GM21737 (cell line): ENCODE measurements around the gene VPS37C.
"Not testable (repeated sequence)": the region's sequence is repeated elsewhere in the genome, so short reads cannot be mapped to it uniquely, and the experiment has no call there.

Source experiments
- ATAC-seq: cut with Tn5 transposase; IDR thresholded peaks from one replicate; pipeline ENCODE4 v1.9.1; 2021; ENCODE audit warnings: mild to moderate bottlenecking, moderate library complexity; ENCODE audit not compliant: unreplicated experiment

VPS37C gene

GRCh38 chr11:61176446-61176845 lies 15.2 kb upstream of the VPS37C start:
- no peak for ATAC-seq

DNA sequence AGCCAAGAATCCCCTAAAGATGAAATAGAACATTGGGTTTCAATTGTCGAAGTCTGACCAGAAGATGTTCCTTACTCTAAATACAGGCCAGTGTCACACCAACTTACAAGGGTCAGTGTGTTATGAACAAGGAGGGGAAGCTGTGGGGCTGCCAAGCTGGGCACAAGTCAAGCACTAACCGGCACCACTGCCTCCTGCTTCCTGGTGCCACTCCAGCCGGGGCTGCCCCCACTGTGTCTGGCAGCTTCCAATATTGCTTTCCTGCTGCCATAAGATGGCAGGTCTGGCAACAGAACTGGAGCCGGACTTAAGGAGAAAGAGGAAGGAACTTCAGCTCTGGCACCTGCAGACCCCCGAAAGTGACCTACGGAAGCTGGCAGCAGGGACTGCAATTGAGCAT lies 13.7 kb upstream of the VPS37C start:
- no peak for ATAC-seq

- no peak for ATAC-seq
Observed at GRCh38 chr11:61174273-61174672, 13.0 kb upstream of the VPS37C start.

DNA sequence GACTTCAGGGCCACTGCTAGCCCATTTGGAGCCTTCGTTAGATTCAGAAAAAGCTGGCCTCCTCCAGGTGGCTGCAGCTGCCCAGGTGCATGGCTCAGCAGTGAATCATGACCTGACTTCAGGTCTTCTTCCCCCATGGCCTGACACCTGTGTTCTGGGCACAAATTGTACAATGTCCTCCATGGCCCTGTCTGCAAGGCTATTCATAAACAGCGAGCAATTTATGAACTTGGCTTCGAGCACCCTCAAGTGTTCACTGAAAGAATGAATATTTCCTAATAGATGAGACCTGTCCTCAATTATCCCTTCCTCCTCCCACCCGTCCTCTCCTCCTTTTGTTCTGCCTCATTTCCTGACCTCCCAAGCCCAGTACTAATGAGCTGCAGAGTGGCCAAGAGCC lies 12.2 kb upstream of the VPS37C start:
- ATAC-seq: no peak

DNA sequence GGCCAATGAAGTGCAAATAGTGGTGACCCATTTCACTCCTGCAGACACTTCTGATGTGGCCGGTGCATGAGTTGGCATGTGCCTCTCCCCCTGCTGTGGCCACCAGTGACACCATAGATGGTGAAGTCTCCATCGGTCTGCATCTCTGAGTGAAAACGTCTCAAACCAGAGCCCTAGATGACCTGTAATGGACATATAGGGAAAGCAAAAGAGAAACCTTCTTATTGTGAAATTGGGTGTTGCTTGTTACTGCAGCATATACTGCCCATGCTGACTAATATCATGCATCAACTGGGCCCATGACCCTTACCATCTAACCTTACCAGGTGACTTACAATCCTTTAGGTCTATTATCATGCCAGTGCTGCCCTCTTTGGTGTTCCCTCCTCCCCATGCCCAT lies 11.7 kb upstream of the VPS37C start:
- no peak for ATAC-seq

- no peak for ATAC-seq
Observed at GRCh38 chr11:61172356-61172755, 11.1 kb upstream of the VPS37C start.

- no peak for ATAC-seq
Observed at GRCh38 chr11:61171907-61172306, 10.7 kb upstream of the VPS37C start.

DNA sequence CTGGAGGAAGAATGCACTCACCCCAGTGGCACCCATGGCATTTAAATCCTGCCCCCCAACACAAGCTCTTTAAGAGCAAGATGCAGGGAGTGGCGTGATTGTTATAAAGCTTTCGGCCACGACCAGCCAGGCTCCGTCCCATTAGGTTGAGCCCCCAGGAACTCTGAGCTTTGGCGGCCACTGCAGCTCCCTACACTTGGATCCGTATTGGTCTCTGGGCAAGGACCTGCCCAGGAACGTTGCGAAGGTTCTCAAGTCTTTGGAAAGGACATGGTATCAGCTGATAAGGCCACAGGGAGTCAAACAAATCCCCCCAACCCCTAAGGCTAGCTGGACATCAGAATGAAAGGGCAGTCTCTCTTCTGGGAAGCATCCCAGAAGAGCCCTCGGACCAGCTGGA lies 9.3 kb upstream of the VPS37C start:
- ATAC-seq: no peak

GRCh38 chr11:61168800-61169199 lies 7.6 kb upstream of the VPS37C start:
- no peak for ATAC-seq

GRCh38 chr11:61168042-61168688 lies 6.9 kb upstream of the VPS37C start:
- ATAC-seq: no peak

GRCh38 chr11:61166331-61166730 lies 5.1 kb upstream of the VPS37C start:
- not testable (repeated sequence) for ATAC-seq

DNA sequence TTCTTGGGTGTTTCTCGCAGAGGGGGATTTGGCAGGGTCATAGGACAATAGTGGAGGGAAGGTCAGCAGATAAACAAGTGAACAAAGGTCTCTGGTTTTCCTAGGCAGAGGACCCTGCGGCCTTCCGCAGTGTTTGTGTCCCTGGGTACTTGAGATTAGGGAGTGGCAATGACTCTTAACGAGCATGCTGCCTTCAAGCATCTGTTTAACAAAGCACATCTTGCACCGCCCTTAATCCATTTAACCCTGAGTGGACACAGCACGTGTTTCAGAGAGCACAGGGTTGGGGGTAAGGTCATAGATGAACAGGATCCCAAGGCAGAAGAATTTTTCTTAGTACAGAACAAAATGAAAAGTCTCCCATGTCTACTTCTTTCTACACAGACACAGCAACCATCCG lies 4.6 kb upstream of the VPS37C start:
- not testable (repeated sequence) for ATAC-seq

DNA sequence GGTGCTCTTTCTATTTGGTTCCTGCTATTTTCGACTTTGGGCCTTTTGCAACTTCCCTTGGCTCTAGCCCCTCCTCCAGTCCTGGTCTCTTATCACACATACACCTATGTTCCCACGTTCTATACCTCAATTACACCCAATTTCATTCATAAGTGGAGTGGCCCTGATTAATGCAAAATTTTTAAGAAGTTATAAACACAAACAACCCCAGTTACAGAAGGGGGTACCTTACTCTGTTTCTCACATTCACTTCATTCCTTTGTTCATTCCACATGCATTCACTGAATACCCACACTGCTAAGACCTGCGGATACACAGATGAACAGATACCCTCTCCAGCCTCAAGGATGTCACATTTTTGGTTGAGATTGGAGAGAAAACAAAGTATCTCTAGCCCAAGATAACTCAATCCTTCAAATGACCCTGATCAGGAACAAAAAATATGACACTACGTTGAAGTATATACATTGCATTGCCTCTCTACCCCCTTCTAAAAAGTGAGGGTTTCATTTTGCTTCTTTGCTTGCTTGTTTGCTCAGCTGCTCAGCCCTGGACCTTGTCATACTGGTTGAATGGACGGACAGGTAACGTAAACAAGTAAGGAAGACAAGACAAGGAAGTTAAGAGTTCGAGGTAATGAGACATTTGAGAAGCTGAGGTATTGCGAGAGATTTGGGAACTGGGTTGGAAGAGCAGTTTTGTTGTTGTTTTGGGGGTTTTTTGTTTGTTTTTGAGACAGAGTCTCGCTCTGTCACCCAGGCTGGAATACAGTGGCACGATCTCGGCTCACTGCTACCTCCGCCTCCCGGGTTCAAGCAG lies 3.6 kb upstream of the VPS37C start:
- ATAC-seq: no peak

DNA sequence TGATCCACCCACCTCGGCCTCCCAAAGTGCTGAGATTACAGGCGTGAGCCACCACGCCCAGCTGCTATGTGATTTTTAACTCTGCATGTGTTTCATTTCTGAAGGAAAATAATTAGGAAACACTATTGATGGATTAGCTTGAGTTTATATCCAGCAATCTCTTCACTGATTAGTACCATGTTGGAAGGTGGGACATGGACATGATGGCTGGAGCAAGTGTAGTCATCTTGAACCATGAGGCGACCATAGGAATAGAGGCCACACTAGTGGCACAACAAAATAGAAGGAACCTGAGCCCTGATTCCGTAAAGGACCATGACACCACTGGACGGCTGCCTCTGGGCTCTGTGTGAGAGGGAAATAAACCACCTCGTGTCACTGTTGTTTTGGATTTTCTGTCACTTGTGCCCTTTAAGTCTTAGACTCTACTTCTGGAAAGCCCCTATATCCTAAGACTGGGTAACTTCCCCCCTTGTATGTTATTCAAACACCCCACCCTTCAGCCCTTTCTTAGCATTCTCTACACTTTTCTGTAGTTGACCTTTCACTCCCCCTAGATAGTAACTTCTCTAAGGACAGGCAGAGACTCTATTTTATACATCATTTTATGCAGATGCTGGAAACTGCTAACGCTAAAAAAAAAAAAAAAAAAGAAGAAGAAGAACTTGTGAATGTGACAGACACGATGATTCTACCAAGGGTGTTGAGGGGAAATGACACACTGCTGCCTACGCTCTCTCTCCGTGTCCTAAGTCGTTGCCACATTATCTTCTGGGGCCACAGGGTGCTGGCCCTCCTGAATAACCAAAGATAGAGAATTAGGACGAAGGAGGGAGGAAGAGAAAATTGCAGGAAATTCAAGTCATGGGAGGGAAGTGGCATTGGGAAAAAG lies 2.7 kb upstream of the VPS37C start:
- ATAC-seq: no peak

GRCh38 chr11:61163021-61163420 lies 1.8 kb upstream of the VPS37C start:
- ATAC-seq: no peak

DNA sequence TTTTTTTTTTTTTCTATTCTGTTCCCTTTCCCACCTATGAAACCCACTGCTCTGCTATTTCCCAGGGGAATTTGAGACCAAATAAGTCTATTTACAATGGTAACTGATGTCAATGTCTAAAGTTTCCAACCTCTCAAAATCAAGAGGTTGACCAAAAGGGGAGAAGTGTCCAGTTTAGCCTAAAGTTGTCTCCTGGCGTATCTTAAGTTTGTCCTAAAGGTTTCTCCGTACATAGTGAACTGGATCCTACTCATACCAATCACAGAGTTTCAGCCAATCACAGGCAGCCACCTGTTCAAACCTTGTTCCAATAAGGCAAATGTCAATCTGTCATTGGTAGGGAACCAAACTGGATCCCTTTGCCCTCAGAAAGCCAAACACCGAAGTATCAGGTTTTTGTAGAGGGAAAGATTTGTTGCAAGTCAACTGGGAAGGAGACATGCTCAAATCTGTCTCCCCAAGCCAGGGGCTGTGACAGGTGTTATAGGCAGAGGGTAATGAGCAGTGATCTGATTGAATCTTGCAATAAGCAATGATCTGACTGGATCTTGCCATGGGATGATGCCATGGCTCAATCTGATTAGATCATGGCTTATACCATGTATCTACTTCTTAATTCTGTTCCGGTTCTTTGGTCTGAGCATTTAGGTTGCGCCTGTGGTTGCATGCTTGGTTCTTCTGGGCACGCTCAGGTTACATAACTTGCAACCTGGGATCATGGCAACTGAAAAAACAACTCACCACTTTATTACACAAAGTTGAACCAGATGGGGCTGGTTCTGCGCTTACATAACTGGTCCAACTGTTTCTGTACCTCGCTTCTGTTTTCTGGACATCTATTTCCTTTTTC lies 1.1 kb upstream of the VPS37C start:
- ATAC-seq: no peak

DNA sequence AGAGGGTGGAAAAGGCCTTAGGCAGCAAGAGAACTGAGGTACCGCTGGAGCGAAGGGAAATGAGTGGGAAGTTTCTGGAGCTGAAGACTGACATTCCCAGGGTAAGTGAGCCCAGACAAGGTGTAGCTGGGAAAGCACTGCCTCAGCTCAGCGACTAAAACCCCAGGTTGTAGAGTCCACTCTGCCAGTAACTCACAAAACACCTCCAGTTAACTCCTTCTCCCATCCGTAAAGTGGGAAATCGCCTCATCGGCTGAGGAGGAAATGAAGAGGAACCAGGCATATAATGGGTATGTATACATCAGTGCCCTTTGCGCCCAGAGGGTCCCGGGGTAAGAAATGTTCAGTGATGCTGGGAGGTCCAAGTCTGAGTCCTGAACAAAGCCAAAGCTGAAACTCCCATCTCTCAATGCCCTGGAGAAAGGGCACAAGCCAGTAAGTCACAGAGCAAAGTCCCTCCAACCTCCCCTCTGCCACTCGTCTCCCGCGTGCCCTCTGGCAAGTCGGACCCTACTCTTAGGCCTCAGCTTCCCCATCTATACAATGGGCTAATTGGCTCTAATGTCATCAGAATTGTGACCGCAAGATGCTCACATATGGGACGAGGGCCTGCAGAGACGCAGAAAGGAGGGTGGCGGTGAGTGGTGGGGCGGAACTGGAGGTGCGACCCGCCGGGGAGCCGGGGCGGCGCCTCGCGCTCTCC lies 588 bp downstream of the VPS37C start:
- ATAC-seq: peak; percentile 0

DNA sequence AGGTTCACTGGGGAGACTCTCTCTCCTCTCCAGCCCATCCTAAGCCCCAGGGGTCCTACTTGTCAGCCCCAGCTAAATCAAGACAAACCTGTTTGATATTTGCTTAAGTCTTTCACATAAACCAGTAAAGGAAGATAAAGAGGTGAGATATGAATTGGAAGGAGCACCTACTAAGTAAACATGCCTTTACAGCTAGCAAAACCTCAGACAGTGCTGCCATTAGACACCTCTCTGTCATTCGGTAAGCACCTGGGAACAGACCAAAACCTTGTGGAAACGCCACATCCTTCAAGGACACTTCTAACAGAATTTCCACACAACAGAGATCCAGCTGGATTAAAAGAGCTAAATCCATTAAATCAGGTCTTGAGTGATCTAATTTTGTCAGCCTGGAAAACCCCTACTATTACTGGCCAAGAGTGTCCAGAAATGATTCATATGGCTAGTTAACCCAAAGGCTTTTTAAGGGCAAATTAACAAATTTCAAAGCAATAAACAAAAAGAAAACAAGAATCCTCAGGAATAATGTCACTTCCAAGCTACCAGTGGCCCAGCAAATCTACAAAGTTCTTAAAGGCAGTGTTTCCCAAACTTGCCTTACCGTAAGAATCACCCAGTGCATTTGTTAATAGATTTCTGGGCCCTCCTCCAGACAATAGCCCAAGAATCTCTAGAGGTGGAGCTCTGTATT lies 2.4 kb downstream of the VPS37C start:
- no peak for ATAC-seq

DNA sequence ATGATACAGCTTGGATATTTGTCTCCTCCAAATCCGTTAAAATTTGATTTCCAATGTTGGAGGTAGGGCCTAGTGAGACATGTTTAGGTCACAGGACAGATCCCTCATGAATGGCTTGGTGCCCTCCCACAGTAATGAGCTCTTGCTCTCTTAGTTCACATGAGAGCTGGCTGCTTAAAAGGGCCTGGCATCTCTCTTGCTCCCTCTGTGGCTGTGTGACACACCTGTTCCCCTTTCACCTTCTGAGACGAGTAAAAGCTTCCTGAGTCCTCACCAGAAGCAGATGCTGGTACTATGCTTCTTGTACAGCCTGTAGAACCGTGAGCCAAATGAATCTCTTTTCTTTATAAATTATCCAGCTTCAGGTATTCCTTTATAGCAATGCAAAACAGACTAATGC lies 3.5 kb downstream of the VPS37C start:
- no peak for ATAC-seq
